ENCODE measurements around the gene CST9. TPM values are rescaled to one million over a fixed set of nuclear protein-coding genes. Genes with fewer than 3 reads are reported as not detected.
"Not testable (repeated sequence)": the region's sequence is repeated elsewhere in the genome, so short reads cannot be mapped to it uniquely, and the experiment has no call there.

CST9 gene
- total RNA-seq, 1 donor from 2014 or later = not detected

GRCh38 chr20:23582293-23582692 lies 23.4 kb downstream of the CST9 start:
- H3K27ac Mint-ChIP-seq = no peak overlapping the region
- no peak overlapping the region for H3K4me3 Mint-ChIP-seq
- DNase-seq (ENCODE audit: low spot score in 2 of 2, unreplicated experiment in 2 of 2) = no peak
- no peaks in the 10 kb centered on the region for H3K36me3 Mint-ChIP-seq
- H3K4me1 Mint-ChIP-seq = no peaks in the 10 kb centered on the region
- H3K9me3 Mint-ChIP-seq = peaks cover 8% of the 10 kb centered on the region
- no peak for TF ChIP-seq CTCF (IDR thresholded peaks at IDR 0.05; ENCODE audit: unreplicated experiment)
- peaks cover 12% of the 10 kb centered on the region for H3K27me3 Mint-ChIP-seq (ENCODE audit: low read depth)

- not testable (repeated sequence) for H3K36me3 Mint-ChIP-seq; DNase-seq (ENCODE audit: low spot score in 2 of 2, unreplicated experiment in 2 of 2); H3K4me1 Mint-ChIP-seq; H3K9me3 Mint-ChIP-seq; H3K27ac Mint-ChIP-seq; H3K4me3 Mint-ChIP-seq
- peaks cover 12% of the 10 kb centered on the region for H3K27me3 Mint-ChIP-seq (ENCODE audit: low read depth)
Measured at GRCh38 chr20:23581833-23582232, 23.9 kb downstream of the CST9 start.

- Mint-ChIP-seq H3K9me3 (peaks cover 16% of the 10 kb centered on the region), H3K36me3 (no peaks in the 10 kb centered on the region), H3K27me3 (ENCODE audit: low read depth) (peaks cover 7% of the 10 kb centered on the region), H3K4me1 (no peaks in the 10 kb centered on the region), H3K27ac (no peak overlapping the region), H3K4me3 (no peak overlapping the region)
- DNase-seq (ENCODE audit: low spot score in 2 of 2, unreplicated experiment in 2 of 2) = no peak
- no peak for TF ChIP-seq CTCF (IDR thresholded peaks at IDR 0.05; ENCODE audit: unreplicated experiment)
Measured at GRCh38 chr20:23574977-23575376, 30.7 kb downstream of the CST9 start.

- no peak overlapping the region for H3K4me3 Mint-ChIP-seq
Measured at GRCh38 chr20:23570178-23570760, 35.4 kb downstream of the CST9 start.

GRCh38 chr20:23569570-23569969 lies 36.1 kb downstream of the CST9 start:
- H3K9me3 Mint-ChIP-seq = peaks cover 9% of the 10 kb centered on the region
- no peak overlapping the region for H3K27ac Mint-ChIP-seq
- no peaks in the 10 kb centered on the region for H3K36me3 Mint-ChIP-seq
- no peaks in the 10 kb centered on the region for H3K4me1 Mint-ChIP-seq
- TF ChIP-seq CTCF (IDR thresholded peaks at IDR 0.05; ENCODE audit: unreplicated experiment) = no peak
- peaks cover 20% of the 10 kb centered on the region for H3K27me3 Mint-ChIP-seq (ENCODE audit: low read depth)
- no peak for DNase-seq (ENCODE audit: low spot score in 2 of 2, unreplicated experiment in 2 of 2)
- H3K4me3 Mint-ChIP-seq = no peak overlapping the region

More at GRCh38 chr20:23570178-23570760, 35.4 kb downstream of the CST9 start:
- DNase-seq (ENCODE audit: low spot score in 2 of 2, unreplicated experiment in 2 of 2) = no peak
- Mint-ChIP-seq H3K27ac (no peak overlapping the region), H3K27me3 (ENCODE audit: low read depth) (peaks cover 16% of the 10 kb centered on the region), H3K9me3 (peaks cover 16% of the 10 kb centered on the region), H3K36me3 (no peaks in the 10 kb centered on the region), H3K4me1 (no peaks in the 10 kb centered on the region)
- TF ChIP-seq CTCF (IDR thresholded peaks at IDR 0.05; ENCODE audit: unreplicated experiment) = no peak

- Mint-ChIP-seq H3K9me3 (peaks cover 5% of the 10 kb centered on the region), H3K27me3 (ENCODE audit: low read depth) (peaks cover 21% of the 10 kb centered on the region), H3K36me3 (no peaks in the 10 kb centered on the region), H3K27ac (no peak overlapping the region), H3K4me3 (no peak overlapping the region), H3K4me1 (no peaks in the 10 kb centered on the region)
- DNase-seq (ENCODE audit: low spot score in 2 of 2, unreplicated experiment in 2 of 2) = no peak
- TF ChIP-seq CTCF (IDR thresholded peaks at IDR 0.05; ENCODE audit: unreplicated experiment) = no peak
Measured at GRCh38 chr20:23568971-23569330, 36.8 kb downstream of the CST9 start.
